Ishikawa (cell line): ENCODE data around the gene PRKAR2B.

ENCODE experiments used
- CEBPB ChIP-seq: IDR thresholded peaks from 2 replicates; pipeline ENCODE4 v1.6.1; 2012
- CREB1 ChIP-seq: IDR thresholded peaks from 2 replicates; pipeline ENCODE4 v1.6.1; 2012; ENCODE audit warnings: low read depth
- EGR1 ChIP-seq: IDR thresholded peaks from 2 replicates; pipeline ENCODE4 v1.6.1; 2012
- EP300 ChIP-seq: IDR thresholded peaks from 2 replicates; pipeline ENCODE4 v1.6.1; 2012; ENCODE audit warnings: borderline replicate concordance
- FOXM1 ChIP-seq: IDR thresholded peaks from 2 replicates; pipeline ENCODE4 v1.6.1; 2012; ENCODE audit warnings: low read depth, borderline replicate concordance
- NFIC ChIP-seq: IDR thresholded peaks from 2 replicates; pipeline ENCODE4 v1.6.1; 2012
- RAD21 ChIP-seq: IDR thresholded peaks from 2 replicates; pipeline ENCODE4 v1.6.1; 2012; ENCODE audit warnings: low read depth
- REST ChIP-seq: IDR thresholded peaks from 2 replicates; pipeline ENCODE4 v1.6.1; 2012; ENCODE audit warnings: low read depth, mild to moderate bottlenecking
- TAF1 ChIP-seq: IDR thresholded peaks from 2 replicates; pipeline ENCODE4 v1.6.1; 2012; ENCODE audit warnings: low read depth, mild to moderate bottlenecking
- TCF12 ChIP-seq: IDR thresholded peaks from 2 replicates; pipeline ENCODE4 v1.6.1; 2012; ENCODE audit warnings: low read depth
- TEAD4 ChIP-seq: IDR thresholded peaks from 2 replicates; pipeline ENCODE4 v1.6.1; 2012
- YY1 ChIP-seq: IDR thresholded peaks from 2 replicates; pipeline ENCODE4 v1.6.1; 2012; ENCODE audit warnings: low read depth
- ZBTB7A ChIP-seq: IDR thresholded peaks from 2 replicates; pipeline ENCODE4 v1.6.1; 2012; ENCODE audit warnings: low read depth
- TF ChIP-seq, protein P1 (sequence below): IDR thresholded peaks from 2 replicates; pipeline ENCODE4 v1.6.1; 2012
- TF ChIP-seq, protein P2 (sequence below): IDR thresholded peaks from 2 replicates; pipeline ENCODE4 v1.6.1; 2012

The PRKAR2B gene

DNA sequence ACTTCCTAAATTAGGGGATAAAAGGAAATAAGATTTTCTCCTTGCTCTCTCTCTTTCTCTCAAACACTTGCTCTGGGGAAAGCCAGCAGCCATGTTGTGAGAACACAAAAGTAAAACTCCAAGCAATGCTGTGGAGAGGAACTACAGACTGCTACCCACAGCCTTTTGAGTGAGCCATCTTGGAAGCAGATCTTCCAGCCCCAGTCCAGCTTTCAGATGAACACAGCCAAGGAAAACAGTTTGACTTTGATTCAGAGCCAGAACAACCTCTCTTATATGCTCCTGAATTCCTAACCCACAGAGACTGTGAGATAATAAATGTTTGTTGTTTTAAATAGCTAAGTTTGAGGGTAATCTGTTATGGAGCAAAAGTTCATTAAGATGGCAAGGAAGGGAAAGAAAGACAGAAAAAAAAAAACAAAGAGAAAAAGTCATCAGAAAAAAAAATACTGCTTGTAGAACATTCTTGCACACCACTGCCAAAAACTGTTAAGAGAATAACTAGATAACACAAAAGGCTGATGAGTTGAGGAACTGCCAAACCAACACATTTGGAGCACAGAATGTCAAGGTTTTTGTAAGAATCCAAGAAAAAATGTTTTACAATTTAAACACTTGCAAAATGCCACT lies 20.9 kb upstream of the PRKAR2B start:
- no peak for TF ChIP-seq REST
- TF ChIP-seq FOXM1: no peak
- TF ChIP-seq CEBPB: no peak
- no peak for TF ChIP-seq TCF12
- no peak for TF ChIP-seq EGR1
- TF ChIP-seq, protein P1, sequence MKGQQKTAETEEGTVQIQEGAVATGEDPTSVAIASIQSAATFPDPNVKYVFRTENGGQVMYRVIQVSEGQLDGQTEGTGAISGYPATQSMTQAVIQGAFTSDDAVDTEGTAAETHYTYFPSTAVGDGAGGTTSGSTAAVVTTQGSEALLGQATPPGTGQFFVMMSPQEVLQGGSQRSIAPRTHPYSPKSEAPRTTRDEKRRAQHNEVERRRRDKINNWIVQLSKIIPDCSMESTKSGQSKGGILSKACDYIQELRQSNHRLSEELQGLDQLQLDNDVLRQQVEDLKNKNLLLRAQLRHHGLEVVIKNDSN: no peak
- no peak for TF ChIP-seq YY1

GRCh38 chr7:107024906-107025305 lies 19.6 kb upstream of the PRKAR2B start:
- TF ChIP-seq EGR1 (no peak), FOXM1 (no peak), CEBPB (no peak), RAD21 (no peak), EP300 (no peak), ZBTB7A (no peak), REST (no peak), YY1 (no peak), TCF12 (no peak), CREB1 (no peak), TAF1 (no peak), NFIC (no peak), TEAD4 (no peak)
- TF ChIP-seq, protein P1: no peak
- TF ChIP-seq, protein P2, sequence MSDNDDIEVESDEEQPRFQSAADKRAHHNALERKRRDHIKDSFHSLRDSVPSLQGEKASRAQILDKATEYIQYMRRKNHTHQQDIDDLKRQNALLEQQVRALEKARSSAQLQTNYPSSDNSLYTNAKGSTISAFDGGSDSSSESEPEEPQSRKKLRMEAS: no peak

DNA sequence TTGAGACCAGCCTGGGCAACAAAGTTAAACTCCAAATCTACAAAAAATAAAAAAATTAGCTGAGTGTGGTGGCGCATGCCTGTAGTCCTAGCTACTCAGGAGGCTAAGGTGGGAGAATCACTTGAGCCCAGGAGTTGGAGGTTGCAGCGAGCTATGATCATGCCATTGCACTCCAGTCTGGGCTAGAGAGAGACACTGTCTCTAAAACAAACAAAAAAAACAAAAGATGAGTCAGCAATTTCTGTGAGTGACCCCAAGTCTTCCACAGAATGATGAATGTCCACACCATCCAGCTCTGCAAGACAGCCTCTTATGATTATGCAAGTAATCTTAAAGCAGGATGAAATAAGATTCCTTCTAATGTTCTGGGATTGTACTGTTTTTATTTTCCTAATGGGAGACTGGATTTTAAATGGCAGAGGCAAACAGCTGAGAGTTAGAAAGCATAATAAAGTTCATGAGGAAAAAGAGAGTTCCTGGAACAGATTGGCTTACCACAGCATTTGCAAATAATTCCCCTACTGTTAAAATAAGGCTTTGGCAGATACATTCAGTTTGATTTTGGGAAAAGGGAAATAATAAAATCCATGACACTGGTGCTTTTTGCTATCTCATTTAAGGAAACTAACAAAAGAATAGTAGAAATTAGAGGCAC lies 18.9 kb upstream of the PRKAR2B start:
- no peak for TF ChIP-seq CEBPB
- no peak for TF ChIP-seq YY1
- TF ChIP-seq, protein P2: no peak
- no peak for TF ChIP-seq CREB1
- TF ChIP-seq RAD21: no peak
- TF ChIP-seq TEAD4: no peak
- no peak for TF ChIP-seq REST
- TF ChIP-seq EP300: no peak
- TF ChIP-seq TAF1: no peak
- no peak for TF ChIP-seq ZBTB7A
- TF ChIP-seq NFIC: no peak
- TF ChIP-seq EGR1: no peak

DNA sequence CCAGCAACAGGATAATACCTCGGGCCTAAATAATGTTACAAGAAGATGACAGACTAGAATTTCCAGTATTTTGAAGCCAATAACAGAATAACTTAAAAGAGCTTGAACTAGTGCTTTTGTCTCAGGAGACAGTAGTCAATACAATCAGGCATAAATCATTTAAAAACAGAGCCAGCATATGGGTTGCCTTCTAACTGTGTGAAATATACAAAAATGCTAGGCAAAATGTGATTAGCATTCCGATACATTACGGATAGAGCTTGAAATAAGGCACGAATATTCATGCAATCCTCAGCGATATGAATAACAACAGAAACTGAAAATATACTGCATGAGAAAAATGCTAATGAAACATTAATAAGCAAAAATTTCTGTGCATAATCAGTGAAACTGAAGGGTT lies 18.3 kb upstream of the PRKAR2B start:
- TF ChIP-seq RAD21 (no peak), TEAD4 (no peak)

DNA sequence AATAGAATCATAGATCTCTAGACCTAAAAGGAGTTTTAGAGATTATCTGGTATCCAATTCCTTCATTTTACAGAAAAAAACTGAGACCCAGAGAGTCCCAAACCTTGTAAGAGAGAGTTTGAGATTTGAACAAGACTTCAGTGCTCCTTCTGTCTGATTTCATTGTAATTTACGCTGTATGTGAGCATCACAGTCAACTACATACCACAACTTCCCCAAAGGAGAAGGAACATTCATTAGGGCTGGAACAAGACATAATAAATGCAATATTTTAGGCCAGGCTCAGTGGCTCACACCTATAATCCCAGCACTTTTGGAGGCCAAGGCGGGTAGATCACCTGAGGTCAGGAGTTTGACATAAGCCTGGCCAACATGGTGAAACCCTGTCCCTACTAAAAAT lies 17.3 kb upstream of the PRKAR2B start:
- TF ChIP-seq YY1 (no peak), CREB1 (no peak), RAD21 (no peak), FOXM1 (no peak), CEBPB (no peak), EP300 (no peak), REST (no peak), TAF1 (no peak)
- TF ChIP-seq, protein P1: no peak
